Measurements from ENCODE around the gene XRCC1.
A peak's percentile ranks its signal among the peaks of the same experiment; 100 is the strongest.

XRCC1 gene

DNA sequence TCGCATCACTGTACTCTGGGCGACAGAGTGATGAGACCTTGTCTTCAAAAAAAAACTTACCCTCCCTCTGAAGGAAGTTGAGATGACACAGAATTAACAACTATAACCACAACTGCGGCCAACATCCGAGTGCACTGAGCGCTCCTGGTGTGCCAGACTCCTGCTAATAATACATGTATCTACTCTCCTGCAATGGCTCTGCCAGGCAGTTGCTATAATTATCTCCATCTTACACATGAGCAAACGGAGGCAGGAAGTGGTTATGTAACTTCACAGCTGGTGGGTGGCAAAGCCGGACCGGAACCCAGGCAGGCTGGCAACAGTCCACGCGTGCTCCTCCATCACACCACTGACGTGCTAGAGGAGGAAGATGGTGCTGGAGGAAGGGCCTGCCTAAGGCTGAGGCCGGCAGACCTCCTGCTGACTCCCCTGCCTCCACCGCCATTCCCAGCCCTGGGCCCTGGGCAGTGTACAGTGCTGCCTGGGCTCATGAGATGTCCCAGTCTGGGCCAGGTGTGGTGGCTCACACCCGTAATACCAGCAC, 12.6 kb downstream of the XRCC1 start:
- peak; percentile 78 for DNase-seq (ENCODE audit: low read depth)
- no peak overlapping the region for H3K4me3 ChIP-seq (ENCODE audit: control insufficient read depth, low read depth, low read length)
- TF ChIP-seq, protein P1, sequence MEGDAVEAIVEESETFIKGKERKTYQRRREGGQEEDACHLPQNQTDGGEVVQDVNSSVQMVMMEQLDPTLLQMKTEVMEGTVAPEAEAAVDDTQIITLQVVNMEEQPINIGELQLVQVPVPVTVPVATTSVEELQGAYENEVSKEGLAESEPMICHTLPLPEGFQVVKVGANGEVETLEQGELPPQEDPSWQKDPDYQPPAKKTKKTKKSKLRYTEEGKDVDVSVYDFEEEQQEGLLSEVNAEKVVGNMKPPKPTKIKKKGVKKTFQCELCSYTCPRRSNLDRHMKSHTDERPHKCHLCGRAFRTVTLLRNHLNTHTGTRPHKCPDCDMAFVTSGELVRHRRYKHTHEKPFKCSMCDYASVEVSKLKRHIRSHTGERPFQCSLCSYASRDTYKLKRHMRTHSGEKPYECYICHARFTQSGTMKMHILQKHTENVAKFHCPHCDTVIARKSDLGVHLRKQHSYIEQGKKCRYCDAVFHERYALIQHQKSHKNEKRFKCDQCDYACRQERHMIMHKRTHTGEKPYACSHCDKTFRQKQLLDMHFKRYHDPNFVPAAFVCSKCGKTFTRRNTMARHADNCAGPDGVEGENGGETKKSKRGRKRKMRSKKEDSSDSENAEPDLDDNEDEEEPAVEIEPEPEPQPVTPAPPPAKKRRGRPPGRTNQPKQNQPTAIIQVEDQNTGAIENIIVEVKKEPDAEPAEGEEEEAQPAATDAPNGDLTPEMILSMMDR (conservative IDR thresholded peaks at IDR 0.05; ENCODE audit: control insufficient read depth, insufficient read depth, low read depth, low read length), result no peak

DNA sequence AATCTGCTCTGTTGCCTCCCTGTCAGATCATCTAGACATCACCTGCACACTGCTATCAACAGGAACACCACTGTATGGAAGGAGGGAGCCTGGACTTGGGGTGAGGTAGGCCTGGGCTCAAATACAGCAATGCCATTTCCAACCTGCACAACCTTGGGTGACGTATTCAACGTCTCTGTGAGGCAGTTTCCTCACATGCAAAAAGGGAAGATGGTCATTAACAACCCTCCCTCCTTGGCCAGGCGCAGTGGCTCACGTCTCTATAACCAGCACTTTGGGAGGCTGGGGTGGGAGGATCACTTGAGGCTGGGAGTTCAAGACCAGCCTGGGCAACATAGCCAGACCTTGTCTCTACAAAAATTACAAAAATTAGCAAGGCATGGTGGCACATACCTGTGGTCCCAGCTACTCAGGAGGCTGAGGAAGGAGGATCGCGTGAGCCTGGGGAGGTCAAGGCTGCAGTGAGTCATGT, 13.1 kb downstream of the XRCC1 start:
- TF ChIP-seq, protein P1 (conservative IDR thresholded peaks at IDR 0.05; ENCODE audit: control insufficient read depth, insufficient read depth, low read depth, low read length), result no peak
- H3K4me3 ChIP-seq (ENCODE audit: control insufficient read depth, low read depth, low read length), result no peak overlapping the region
- no peak for DNase-seq (ENCODE audit: low read depth)

DNA sequence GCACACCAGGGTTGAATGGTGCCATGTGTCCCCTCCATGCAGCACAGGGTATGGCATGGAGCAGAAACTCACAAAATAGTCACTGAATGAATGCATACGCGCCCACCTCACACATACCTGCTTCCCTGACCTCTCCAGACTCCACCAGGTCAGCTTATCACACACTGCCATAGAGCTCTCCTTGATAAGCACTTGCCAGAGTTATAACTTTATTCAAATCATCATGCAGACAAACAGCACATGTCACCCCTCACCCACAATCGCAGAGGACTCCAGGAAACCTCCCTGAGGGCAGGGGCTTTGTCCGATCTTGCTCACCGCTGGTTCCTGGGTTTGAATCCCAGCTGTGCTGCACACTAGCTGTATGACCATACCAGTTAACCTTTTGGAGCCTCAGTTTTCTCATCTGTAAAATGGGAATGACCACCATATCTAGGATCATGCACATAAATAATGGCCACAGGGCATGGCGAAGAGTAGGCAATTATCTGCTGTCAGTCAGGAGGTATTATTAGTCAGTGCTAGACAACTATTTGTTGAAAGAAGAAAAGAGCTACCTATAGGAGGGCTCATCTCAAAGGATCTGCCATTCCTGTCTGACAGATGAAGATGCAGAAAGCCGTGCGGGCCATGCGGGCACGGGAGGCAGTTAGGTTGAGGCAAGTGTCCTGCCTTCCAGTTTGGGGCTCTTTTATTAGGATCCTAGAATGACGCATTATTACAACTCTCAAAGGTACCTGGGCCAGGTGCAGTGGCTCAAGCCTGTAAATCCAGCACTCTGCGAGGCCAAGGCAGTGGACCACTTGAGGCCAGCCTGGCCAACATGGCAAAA, 14.0 kb downstream of the XRCC1 start:
- no peak overlapping the region for H3K4me3 ChIP-seq (ENCODE audit: control insufficient read depth, low read depth, low read length)
- no peak for DNase-seq (ENCODE audit: low read depth)
- TF ChIP-seq, protein P1 (conservative IDR thresholded peaks at IDR 0.05; ENCODE audit: control insufficient read depth, insufficient read depth, low read depth, low read length), result no peak

DNA sequence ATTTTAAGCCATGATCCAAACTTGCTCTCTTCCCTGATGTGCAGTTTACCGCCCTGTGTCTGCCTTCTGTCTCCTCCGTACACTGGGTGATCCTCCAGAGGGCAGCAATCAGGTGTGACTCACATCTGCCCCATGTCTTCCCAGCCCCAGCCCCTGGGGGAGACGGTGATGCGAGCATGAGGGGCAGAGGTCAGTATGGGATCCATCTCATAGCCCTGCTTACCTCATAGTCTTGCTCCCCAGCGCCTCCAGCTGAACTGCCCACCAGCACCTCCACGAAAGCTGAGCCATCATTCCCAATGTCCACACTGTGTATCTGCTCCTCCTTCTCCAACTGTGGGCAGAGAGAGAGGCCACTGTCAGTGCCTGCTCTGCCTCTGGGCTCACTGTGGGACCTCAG, 14.6 kb downstream of the XRCC1 start:
- no peak overlapping the region for H3K4me3 ChIP-seq (ENCODE audit: control insufficient read depth, low read depth, low read length)
- DNase-seq (ENCODE audit: low read depth), result peak; percentile 76
- TF ChIP-seq, protein P1 (conservative IDR thresholded peaks at IDR 0.05; ENCODE audit: control insufficient read depth, insufficient read depth, low read depth, low read length), result peak; percentile 27

DNA sequence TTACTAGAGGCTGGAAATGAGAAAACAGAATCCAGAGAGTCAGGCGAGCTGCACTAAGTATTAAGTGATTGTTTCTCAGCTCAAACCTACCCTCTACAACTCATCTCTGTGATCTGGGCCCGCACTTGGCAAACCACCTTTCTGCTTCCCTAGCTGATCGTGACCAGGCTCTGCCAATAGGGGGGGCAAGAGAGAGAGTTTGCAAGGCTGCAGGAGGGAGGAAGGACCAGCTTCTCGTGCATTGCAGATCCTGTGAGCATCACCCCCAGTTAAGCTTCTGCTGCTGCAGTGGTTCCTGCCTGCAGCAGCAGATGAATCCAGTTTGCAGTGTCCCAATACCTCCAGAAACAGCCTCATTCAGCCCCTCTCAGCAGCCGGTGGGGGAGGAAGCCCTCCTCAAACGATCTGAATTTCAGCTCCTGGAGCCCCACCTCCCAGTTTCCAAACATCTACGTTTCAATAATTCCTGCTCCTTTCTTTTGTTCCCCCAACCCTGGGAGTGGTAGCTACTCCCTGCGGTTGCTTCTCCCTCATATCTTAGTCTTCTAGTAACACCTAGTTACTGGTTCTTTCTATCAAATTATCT, 20.0 kb downstream of the XRCC1 start:
- no peak overlapping the region for H3K4me3 ChIP-seq (ENCODE audit: control insufficient read depth, low read depth, low read length)
- DNase-seq (ENCODE audit: low read depth), result peak; percentile 69

DNA sequence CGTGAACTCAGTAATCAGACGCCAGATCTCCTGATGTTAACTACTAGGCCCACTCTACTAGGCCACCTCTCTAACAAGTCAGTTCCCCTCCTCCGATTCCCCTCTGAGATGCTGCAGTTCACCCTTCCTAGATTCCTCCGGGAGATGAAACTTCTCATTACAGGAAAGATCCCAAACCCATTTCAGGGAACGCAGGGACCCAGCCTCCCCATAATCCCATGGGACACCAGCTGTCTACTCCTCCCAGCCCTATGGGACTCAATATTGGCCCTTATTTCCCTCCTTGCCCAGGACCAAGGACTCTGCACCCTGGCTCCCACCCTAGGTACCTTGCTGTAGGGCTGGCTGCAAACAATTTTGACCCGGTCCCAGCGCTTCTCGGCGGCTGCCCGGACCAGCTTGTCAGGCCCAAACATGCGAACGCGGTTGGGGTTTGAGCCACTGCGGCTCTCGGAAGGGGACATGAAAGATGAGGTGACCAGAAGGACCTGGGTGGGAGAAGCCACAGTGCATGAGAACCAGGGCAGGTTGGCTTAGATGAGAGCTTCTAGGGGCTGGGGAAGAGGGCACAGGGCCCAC, 20.9 kb downstream of the XRCC1 start:
- TF ChIP-seq, protein P1 (conservative IDR thresholded peaks at IDR 0.05; ENCODE audit: control insufficient read depth, insufficient read depth, low read depth, low read length), result no peak
- DNase-seq (ENCODE audit: low read depth), result no peak
- H3K4me3 ChIP-seq (ENCODE audit: control insufficient read depth, low read depth, low read length), result no peak overlapping the region

More for the DNA sequence above, 20.0 kb downstream of the XRCC1 start:
- TF ChIP-seq, protein P1 (conservative IDR thresholded peaks at IDR 0.05; ENCODE audit: control insufficient read depth, insufficient read depth, low read depth, low read length), result peak; percentile 92

All from fibroblast of mammary gland (primary cell).